Large intestine (tissue), 3 donors: ENCODE measurements around the gene DNMT3L. TPM values are rescaled to one million over a fixed set of nuclear protein-coding genes. Genes with fewer than 3 reads are reported as not detected.

Source experiments
- DNase-seq, 2 donors: peaks; one replicate each; pipeline versions ENCODE4 v3.0.0 to v3.0.0-alpha.2; 2013
- H3K27ac ChIP-seq: one replicate; pipeline ENCODE4 v1.5.1; 2013; ENCODE audit warnings: low read length
- H3K27me3 ChIP-seq: 2 replicates; pipeline ENCODE4 v1.6.1; 2013; ENCODE audit warnings: low read length; ENCODE audit not compliant: control insufficient read depth, insufficient read depth
- H3K36me3 ChIP-seq: 2 replicates; pipeline ENCODE4 v1.6.1; 2013; ENCODE audit warnings: low read length; ENCODE audit not compliant: control insufficient read depth, insufficient read depth
- H3K4me1 ChIP-seq: one replicate; pipeline ENCODE4 v1.6.1; 2013; ENCODE audit warnings: low read length; ENCODE audit not compliant: control insufficient read depth, insufficient read depth
- H3K4me3 ChIP-seq: one replicate; pipeline ENCODE4 v1.5.1; 2013; ENCODE audit warnings: low read length
- H3K9me3 ChIP-seq: one replicate; pipeline ENCODE4 v1.6.1; 2013; ENCODE audit warnings: mild to moderate bottlenecking, low read depth, low read length, moderate library complexity; ENCODE audit not compliant: control insufficient read depth
- WGBS: methylation state at CpG from one replicate; pipeline ENCODE4 v1.1.5; 2013; ENCODE audit warnings: low lambda C conversion rate; ENCODE audit not compliant: insufficient coverage; 5-methylcytosine and 5-hydroxymethylcytosine counted together
- polyA plus RNA-seq: library from polyadenylated mRNA; unstranded; fragments of 120-200 nt; gene quantifications from one replicate; pipeline ENCODE4 v1.2.1, GENCODE V29; 2013

DNMT3L gene
- polyA plus RNA-seq, 1 donor = not detected

- Histone ChIP-seq H3K4me1 (no peaks in the 10 kb centered on the region), H3K4me3 (no peak overlapping the region), H3K9me3 (no peaks in the 10 kb centered on the region), H3K36me3 (no peaks in the 10 kb centered on the region), H3K27ac (no peak overlapping the region), H3K27me3 (no peaks in the 10 kb centered on the region)
- WGBS = no CpG with 5 or more reads among the region's 7 CpGs
- no peak for DNase-seq
These were observed 11.3 kb upstream of the DNMT3L start for GRCh38 chr21:44273046-44273445.

GRCh38 chr21:44272284-44272858, 10.7 kb upstream of the DNMT3L start:
- DNase-seq = no peak
- Histone ChIP-seq H3K9me3 (no peaks in the 10 kb centered on the region), H3K27ac (no peak overlapping the region), H3K4me1 (no peaks in the 10 kb centered on the region), H3K27me3 (no peaks in the 10 kb centered on the region), H3K36me3 (no peaks in the 10 kb centered on the region), H3K4me3 (no peak overlapping the region)
- no CpG with 5 or more reads among the region's 18 CpGs for WGBS

- Histone ChIP-seq H3K27me3 (no peaks in the 10 kb centered on the region), H3K4me1 (no peaks in the 10 kb centered on the region), H3K36me3 (no peaks in the 10 kb centered on the region), H3K27ac (no peak overlapping the region), H3K9me3 (no peaks in the 10 kb centered on the region), H3K4me3 (no peak overlapping the region)
- DNase-seq = no peak
- no CpG with 5 or more reads among the region's 18 CpGs for WGBS
These were observed 10.0 kb upstream of the DNMT3L start for GRCh38 chr21:44271558-44272283.

GRCh38 chr21:44269090-44269489, 7.4 kb upstream of the DNMT3L start:
- H3K9me3 ChIP-seq = no peaks in the 10 kb centered on the region
- no peaks in the 10 kb centered on the region for H3K36me3 ChIP-seq
- DNase-seq = no peak
- no peaks in the 10 kb centered on the region for H3K4me1 ChIP-seq
- H3K4me3 ChIP-seq = no peak overlapping the region
- H3K27ac ChIP-seq = no peak overlapping the region
- WGBS = 78% methylated on average over 3 of the region's 8 CpGs
- no peaks in the 10 kb centered on the region for H3K27me3 ChIP-seq

- H3K9me3 ChIP-seq = no peaks in the 10 kb centered on the region
- no peaks in the 10 kb centered on the region for H3K4me1 ChIP-seq
- H3K27me3 ChIP-seq = no peaks in the 10 kb centered on the region
- no CpG with 5 or more reads among the region's 19 CpGs for WGBS
- no peak for DNase-seq
- H3K27ac ChIP-seq = no peak overlapping the region
- H3K4me3 ChIP-seq = no peak overlapping the region
- no peaks in the 10 kb centered on the region for H3K36me3 ChIP-seq
These were observed 6.0 kb upstream of the DNMT3L start for GRCh38 chr21:44267655-44268142.

GRCh38 chr21:44265734-44266270, 4.1 kb upstream of the DNMT3L start:
- Histone ChIP-seq H3K27me3 (no peaks in the 10 kb centered on the region), H3K9me3 (peaks cover 3% of the 10 kb centered on the region), H3K36me3 (no peaks in the 10 kb centered on the region), H3K27ac (no peak overlapping the region), H3K4me3 (no peak overlapping the region), H3K4me1 (no peaks in the 10 kb centered on the region)
- WGBS = no CpG with 5 or more reads among the region's 17 CpGs
- DNase-seq = no peak

- WGBS = no CpG with 5 or more reads among the region's 4 CpGs
- H3K9me3 ChIP-seq = peaks cover 3% of the 10 kb centered on the region
- no peaks in the 10 kb centered on the region for H3K27me3 ChIP-seq
- H3K4me3 ChIP-seq = no peak overlapping the region
- H3K36me3 ChIP-seq = no peaks in the 10 kb centered on the region
- DNase-seq = no peak
- H3K4me1 ChIP-seq = no peaks in the 10 kb centered on the region
- no peak overlapping the region for H3K27ac ChIP-seq
These were observed 2.1 kb upstream of the DNMT3L start for GRCh38 chr21:44263768-44264167.

GRCh38 chr21:44263221-44263760, 1.6 kb upstream of the DNMT3L start:
- no peak for DNase-seq

GRCh38 chr21:44262338-44263056, 800 bp upstream of the DNMT3L start:
- Histone ChIP-seq H3K36me3 (no peaks in the 10 kb centered on the region), H3K9me3 (peaks cover 8% of the 10 kb centered on the region), H3K4me1 (no peaks in the 10 kb centered on the region), H3K27ac (no peak overlapping the region), H3K4me3 (no peak overlapping the region), H3K27me3 (no peaks in the 10 kb centered on the region)
- no CpG with 5 or more reads among the region's 12 CpGs for whole genome bisulfite sequencing
- no peak for DNase-seq

More at GRCh38 chr21:44263221-44263760, 1.6 kb upstream of the DNMT3L start:
- H3K4me3 ChIP-seq = no peak overlapping the region
- no peaks in the 10 kb centered on the region for H3K27me3 ChIP-seq
- no CpG with 5 or more reads among the region's 18 CpGs for WGBS
- peaks cover 6% of the 10 kb centered on the region for H3K9me3 ChIP-seq
- no peak overlapping the region for H3K27ac ChIP-seq
- H3K4me1 ChIP-seq = no peaks in the 10 kb centered on the region
- H3K36me3 ChIP-seq = no peaks in the 10 kb centered on the region
